NOMO-1 treated with dmso at 0.1 percent for 144 hours (cell line): ENCODE measurements around the gene HIP1R.
"Not testable (repeated sequence)": the region's sequence is repeated elsewhere in the genome, so short reads cannot be mapped to it uniquely, and the experiment has no call there.

Experiments used
- DNase-seq: peaks from one replicate; lab custom pipeline; 2025; ENCODE audit not compliant: unreplicated experiment; lab: John Stamatoyannopoulos, UW

The HIP1R gene

GRCh38 chr12:122871851-122872780 is 36.9 kb downstream of the HIP1R start:
- DNase-seq: peak; percentile 96

- DNase-seq: no peak
Measured at GRCh38 chr12:122872815-122873361, 37.6 kb downstream of the HIP1R start.

GRCh38 chr12:122873540-122873939 is 38.3 kb downstream of the HIP1R start:
- DNase-seq: no peak

GRCh38 chr12:122874081-122874480 is 38.8 kb downstream of the HIP1R start:
- no peak for DNase-seq

- DNase-seq: no peak
Measured at GRCh38 chr12:122875590-122876220, 40.4 kb downstream of the HIP1R start.

- DNase-seq: not testable (repeated sequence)
Measured at GRCh38 chr12:122876281-122876680, 41.0 kb downstream of the HIP1R start.

GRCh38 chr12:122876731-122877130 is 41.5 kb downstream of the HIP1R start:
- DNase-seq: no peak

GRCh38 chr12:122878780-122879612 is 43.7 kb downstream of the HIP1R start:
- DNase-seq: no peak

GRCh38 chr12:122880155-122880667 is 45.0 kb downstream of the HIP1R start:
- DNase-seq: no peak

GRCh38 chr12:122880668-122881067 is 45.4 kb downstream of the HIP1R start:
- DNase-seq: no peak

- DNase-seq: no peak
Measured at GRCh38 chr12:122882908-122883558, 47.8 kb downstream of the HIP1R start.

GRCh38 chr12:122884091-122884826 is 49.0 kb downstream of the HIP1R start:
- no peak for DNase-seq

- no peak for DNase-seq
Measured at GRCh38 chr12:122884860-122885259, 49.6 kb downstream of the HIP1R start.

GRCh38 chr12:122886161-122886560 is 50.9 kb downstream of the HIP1R start:
- no peak for DNase-seq

- DNase-seq: no peak
Measured at GRCh38 chr12:122886851-122887818, 51.9 kb downstream of the HIP1R start.

GRCh38 chr12:122887819-122888212 is 52.6 kb downstream of the HIP1R start:
- no peak for DNase-seq

GRCh38 chr12:122888232-122888752 is 53.0 kb downstream of the HIP1R start:
- DNase-seq: peak; percentile 84
